Embryonic facial prominence (tissue), 1 donor: ENCODE results near the gene DLGAP5.
A peak's percentile ranks its signal among the peaks of the same experiment; 100 is the strongest.

Experiments
- DNase-seq: peaks from one replicate; pipeline ENCODE4 v3.0.0-alpha.2; 2016; ENCODE audit errors: extremely low spot score

Gene DLGAP5

DNA sequence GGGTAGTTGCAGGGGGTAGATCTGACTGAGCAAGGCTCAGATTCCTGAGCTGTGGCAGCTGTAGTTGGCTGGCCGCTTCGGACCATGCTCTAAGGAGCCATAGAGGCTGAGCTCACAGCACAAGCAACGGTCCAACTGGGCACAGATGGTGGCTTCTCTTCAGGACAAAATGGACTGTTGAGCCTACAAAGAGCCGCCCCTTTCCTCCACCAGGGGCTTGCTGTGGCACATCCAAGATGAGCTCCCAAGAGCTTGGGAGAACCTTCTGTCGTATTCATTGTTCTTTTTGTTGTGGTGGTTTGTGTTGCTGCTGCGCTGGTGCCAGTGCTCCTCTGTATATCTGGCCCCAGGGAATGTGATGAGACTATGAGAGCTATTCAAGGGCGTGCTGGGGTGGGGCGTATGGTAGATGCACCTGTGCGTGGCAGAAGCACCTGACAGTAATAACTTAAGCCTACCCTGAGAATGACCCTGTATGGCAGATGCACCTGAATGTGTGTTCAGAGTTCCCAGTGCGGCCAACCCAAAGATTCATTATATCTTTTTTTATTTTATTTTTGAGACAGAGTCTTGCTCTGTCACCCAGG, 80.2 kb downstream of the DLGAP5 start:
- DNase-seq, result no peak

DNA sequence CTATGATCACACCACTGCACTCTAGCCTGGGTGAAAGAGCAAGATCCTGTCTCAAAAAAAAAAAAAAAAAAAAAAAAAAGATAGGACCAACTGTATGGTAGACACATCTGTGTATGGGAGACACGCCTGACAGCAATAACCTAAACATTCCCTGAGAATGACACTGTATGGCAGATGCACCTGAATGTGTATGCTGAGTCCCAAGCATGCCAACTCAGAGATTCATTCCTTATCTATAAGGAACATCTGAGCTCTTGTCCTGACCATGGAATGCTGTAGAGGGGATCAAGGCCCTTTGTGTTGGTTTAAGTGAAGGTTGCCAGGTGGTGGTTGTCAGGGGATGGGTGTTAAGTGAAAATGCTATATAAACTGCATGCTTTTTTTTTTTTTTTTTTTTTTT, 81.5 kb downstream of the DLGAP5 start:
- no peak for DNase-seq

DNA sequence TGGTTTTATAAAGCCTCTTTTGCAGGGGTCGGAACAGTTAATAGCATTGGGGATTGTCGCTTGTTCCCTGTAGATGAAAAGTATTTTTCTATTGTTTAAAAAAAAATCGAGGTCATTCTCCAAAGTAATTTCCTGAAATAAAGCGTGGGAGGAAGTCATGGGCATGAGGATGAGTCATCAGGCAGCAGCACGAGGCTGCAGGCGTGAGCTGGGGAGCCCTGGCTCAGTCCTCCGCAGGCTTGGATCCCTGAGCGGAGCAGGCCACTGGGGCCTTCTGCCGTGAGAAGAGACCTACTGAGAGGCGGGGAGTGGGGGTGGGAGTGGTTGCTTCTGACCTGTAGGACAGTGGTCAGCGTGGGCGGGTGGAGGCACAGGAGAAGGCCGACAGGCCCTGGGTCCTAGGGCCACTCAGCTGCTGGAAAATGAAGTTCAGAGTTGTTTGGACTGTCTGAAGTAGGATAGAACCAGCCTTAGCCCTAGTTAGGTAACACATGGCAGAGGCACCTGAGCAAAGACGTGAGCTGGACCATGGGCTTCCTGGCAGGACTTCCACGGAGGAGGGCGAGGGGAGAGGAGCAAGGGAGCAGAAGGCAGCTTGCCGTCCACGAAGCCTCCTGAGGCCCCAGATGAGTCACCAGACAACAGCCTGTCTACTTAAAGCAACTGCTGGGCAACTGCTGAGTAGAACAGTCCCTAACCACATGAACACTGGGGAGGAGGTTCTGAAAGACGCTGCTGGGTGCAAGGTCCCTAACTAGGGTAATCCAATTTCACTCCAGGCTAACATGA, 83.4 kb downstream of the DLGAP5 start:
- no peak for DNase-seq

DNA sequence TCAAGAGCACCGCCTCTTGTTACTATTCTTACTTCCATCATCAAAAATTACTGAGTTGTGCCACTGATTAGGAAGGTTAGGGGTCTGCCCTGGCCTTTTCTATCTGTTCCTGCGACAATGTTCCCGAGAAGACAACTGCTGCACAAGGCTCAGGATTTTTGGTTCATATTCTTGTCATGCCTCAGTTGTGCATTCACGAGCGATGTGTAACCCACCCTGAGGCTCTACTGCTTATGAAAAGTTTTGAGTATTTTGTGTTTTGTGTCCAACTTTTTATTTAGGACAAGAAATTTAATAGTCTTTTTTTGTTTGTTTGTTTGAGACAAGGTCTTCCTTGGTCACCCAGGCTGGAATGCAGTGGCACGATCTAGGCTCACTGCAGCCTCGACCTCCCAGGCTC, 85.4 kb downstream of the DLGAP5 start:
- DNase-seq, result no peak

DNA sequence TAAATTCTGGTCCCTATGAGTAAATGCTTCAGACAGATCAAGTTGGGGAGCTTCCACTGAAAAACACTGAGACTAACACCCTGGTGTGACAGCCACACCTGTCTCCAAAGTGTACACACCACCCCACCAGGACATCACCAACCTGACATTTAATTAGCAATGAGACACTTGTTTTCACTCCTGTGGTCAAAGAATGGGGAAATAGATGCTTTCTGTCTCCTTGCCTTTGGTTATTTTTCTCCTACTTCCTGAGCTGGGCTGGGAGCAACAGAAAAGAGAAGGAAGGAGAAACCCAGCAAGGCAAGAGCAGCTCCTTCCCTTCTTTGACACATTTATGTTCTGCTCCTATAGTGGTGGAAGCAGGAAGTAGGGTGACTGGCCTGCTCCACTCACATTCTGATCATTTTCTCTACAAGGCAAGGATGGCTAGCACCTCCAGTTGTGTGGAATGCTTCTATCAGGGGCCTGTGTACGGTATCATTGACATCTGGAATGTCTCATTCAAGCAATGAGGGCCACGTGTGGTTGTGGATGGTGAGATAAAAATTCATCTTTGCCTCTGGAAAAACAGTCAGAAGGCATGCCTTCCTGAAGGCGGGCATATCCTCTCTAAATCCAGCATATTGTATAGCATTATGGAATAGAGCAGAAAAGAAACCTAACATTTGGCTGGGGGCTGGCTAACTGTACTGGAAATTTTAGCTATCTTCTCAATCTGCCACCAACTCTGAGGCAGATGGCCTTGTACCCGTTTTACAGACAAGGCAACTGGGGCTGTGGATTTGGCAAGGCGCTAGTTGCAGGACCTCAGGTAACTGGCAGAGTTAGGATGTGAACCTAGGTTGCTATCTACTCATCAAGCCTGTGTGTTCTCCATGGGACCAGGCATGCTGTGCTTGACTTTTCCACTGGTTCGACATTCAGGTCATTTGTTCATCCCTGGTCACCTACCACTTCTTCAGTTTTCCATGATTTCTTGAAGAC, 87.1 kb downstream of the DLGAP5 start:
- DNase-seq, result no peak

DNA sequence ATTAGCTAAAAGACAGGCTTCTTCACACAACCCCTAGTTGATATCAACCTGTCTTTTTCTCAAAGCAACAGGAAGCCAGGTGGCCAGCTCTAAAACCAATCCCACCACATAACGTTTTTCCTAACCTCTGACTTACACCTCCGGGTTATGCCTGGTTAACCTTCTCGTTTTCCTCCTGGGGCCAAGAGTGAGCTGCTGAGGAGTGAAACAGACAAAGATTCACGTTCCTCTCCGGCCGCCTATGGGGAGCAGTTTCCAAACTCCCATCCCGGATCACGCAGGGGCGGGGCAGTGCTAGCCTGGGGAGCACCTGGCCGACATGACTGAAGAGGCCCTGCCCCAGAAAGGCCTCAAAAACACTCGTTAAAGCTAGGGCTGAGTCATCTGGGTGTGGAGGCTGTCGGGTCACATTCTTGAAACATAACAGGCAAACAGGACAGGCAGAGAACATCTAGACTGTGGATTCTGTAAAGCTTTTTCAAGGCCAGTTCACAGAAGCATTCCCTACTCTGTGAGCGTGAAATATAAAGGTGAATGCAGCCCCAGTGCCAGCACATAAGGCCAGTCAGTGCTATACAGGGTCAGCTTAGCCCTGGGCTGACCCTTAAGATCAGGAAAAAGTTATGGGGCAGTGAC, 88.3 kb downstream of the DLGAP5 start:
- DNase-seq, result no peak

DNA sequence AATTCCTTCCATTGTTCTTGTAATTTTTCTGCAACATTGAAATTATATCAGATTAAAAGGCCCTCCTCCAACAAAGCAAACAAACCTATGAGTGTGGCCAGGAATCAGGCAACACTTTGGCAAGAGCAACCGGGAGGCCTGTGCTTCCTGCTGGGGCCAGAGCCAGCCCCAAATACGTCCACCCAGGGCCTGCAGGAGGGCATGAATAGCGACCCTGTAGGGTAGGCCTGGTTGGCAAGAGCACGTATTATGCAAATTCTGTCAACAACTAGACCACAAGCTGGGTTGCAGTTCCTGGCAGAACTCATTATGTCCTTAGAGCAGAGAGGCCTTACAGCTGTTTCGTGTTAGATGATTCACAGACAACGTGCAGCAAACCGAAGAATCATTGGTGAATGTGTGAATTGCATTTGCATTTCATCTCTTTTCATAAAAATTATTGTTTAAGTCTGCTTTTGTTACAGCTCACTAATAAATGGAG, 89.2 kb downstream of the DLGAP5 start:
- peak; percentile 76 for DNase-seq

DNA sequence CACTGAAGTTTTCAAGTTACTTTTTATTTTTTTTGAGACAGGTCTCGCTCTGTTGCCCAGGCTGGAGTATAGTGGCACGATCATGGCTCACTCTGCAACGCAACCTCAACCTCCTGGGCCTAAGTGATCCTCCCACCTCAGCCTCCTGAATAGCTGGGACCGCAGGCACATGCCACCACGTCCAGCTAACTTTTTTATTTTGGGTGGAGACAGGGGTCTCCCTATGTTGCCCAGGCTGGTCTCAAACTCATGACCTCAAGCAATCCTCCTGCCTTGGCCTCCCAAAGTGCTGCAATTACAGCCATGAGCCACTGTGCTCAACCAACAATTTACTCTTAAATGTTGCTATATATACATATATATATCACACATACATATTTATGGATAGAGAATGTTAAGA, 89.7 kb downstream of the DLGAP5 start:
- no peak for DNase-seq

DNA sequence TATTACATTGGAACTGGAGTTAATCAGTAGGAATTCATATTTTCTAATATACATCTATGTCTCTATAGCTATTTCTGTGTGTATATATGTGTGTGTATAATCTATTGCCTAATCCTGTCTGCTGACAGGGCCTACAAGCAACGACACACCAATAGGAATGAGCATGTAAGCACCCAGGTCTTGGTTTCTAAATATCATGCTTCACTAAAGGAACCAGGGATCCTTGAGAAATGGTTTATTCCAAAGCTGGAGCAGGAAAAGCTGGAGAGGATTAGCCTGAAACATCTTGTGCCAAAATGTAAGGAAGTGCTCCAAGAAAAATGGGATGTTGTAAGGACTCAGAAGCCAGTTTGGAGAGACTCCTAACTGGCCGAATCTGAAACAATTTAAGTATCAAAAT, 91.6 kb downstream of the DLGAP5 start:
- DNase-seq, result no peak

DNA sequence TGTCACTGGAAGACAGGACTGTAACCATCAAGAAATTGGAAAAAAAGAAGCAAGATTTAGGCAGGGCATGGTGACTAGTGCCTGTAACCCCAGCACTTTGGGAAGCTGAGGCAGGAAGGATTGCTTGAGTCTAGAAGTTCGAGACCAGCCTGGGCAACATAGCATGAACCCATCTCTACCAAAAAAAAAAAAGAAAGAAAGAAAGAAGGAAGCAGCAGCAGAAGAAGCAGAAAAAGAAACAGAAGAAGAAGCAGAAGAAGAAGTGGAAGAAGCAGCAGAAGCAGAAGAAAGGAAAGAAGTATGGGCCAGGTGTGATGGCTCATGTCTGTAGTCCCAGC, 92.9 kb downstream of the DLGAP5 start:
- no peak for DNase-seq
